ENCODE measurements around the gene EIF4A3. TPM values are rescaled to one million over a fixed set of nuclear protein-coding genes. Genes with fewer than 3 reads are reported as not detected.

EIF4A3 gene
- total and polyA plus RNA-seq, 9 donors = 71.2 to 114 (median 87.8) TPM

- WGBS, 3 donors = 6 to 29% (median 10%) methylated on average over 28 to 29 of the region's 29 CpGs
- H3K27me3 ChIP-seq = no peaks in the 10 kb centered on the region
- peaks cover 5% of the 10 kb centered on the region for H3K4me1 ChIP-seq (ENCODE audit: insufficient read depth)
- TF ChIP-seq POLR2A (IDR thresholded peaks at IDR 0.05) (no peak), EP300 (IDR thresholded peaks at IDR 0.05) (no peak), CTCF (IDR thresholded peaks at IDR 0.05) (no peak)
- no peak overlapping the region for H3K4me3 ChIP-seq
- no peaks in the 10 kb centered on the region for H3K36me3 ChIP-seq
- no peak overlapping the region for H3K27ac ChIP-seq
- peak; percentile 44 to 79 (median 58) for DNase-seq
- no peaks in the 10 kb centered on the region for H3K9me3 ChIP-seq
- intact Hi-C loops (cut with DNase I) = no loop called here
These were observed 41.2 kb downstream of the EIF4A3 start for GRCh38 chr17:80105762-80106161.

GRCh38 chr17:80104956-80105375 lies 42.0 kb downstream of the EIF4A3 start:
- Histone ChIP-seq H3K27ac (no peak overlapping the region), H3K36me3 (no peaks in the 10 kb centered on the region), H3K4me1 (ENCODE audit: insufficient read depth) (peaks cover 5% of the 10 kb centered on the region), H3K27me3 (no peaks in the 10 kb centered on the region), H3K9me3 (no peaks in the 10 kb centered on the region), H3K4me3 (no peak overlapping the region)
- intact Hi-C loops (cut with DNase I) = loop anchor here in 1 of 4 donors (5.0 kb wide), 1 partner anchor 42 kb away; the partner anchor contains the start of gene EIF4A3
- TF ChIP-seq EP300 (IDR thresholded peaks at IDR 0.05) (no peak), POLR2A (IDR thresholded peaks at IDR 0.05) (no peak), CTCF (IDR thresholded peaks at IDR 0.05) (no peak)
- peak in 3 of 5 donors; percentile 17 to 40 (median 33) for DNase-seq
- 42 to 77% (median 49%) methylated on average over 18 of the region's 18 CpGs for WGBS, 3 donors

- intact Hi-C loops (cut with DNase I) = loop anchor here in 1 of 4 donors (5.0 kb wide), 1 partner anchor 43 kb away; the partner anchor contains the start of gene EIF4A3
- Histone ChIP-seq H3K36me3 (no peaks in the 10 kb centered on the region), H3K27ac (no peak overlapping the region), H3K9me3 (no peaks in the 10 kb centered on the region), H3K4me3 (no peak overlapping the region), H3K27me3 (no peaks in the 10 kb centered on the region), H3K4me1 (ENCODE audit: insufficient read depth) (peaks cover 5% of the 10 kb centered on the region)
- TF ChIP-seq POLR2A (IDR thresholded peaks at IDR 0.05) = no peak
- no peak for TF ChIP-seq EP300 (IDR thresholded peaks at IDR 0.05)
- no peak for TF ChIP-seq CTCF (IDR thresholded peaks at IDR 0.05)
- WGBS, 3 donors = 14 to 38% (median 19%) methylated on average over 21 to 26 of the region's 26 CpGs
- peak in 3 of 5 donors; percentile 26 to 65 (median 44) for DNase-seq
These were observed 42.5 kb downstream of the EIF4A3 start for GRCh38 chr17:80104321-80104955.

DNA sequence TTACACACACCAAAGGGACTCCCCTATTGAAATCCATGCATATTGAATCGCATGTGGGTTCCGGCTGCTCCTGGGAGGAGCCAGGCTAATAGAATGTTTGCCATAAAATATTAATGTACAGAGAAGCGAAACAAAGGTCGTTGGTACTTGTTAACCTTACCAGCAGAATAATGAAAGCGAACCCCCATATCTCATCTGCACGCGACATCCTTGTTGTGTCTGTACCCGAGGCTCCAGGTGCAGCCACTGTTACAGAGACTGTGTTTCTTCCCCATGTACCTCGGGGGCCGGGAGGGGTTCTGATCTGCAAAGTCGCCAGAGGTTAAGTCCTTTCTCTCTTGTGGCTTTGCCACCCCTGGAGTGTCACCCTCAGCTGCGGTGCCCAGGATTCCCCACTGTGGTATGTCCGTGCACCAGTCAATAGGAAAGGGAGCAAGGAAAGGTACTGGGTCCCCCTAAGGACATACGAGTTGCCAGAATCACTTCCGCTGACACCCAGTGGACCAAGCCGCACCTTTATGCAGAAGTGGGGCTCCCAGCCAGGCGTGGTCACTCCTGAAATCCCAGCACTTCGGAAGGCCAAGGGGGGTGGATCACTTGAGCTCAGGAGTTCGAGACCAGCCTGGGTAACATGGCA lies 43.4 kb downstream of the EIF4A3 start:
- intact Hi-C loops (cut with DNase I) = loop anchor here in 1 of 4 donors (5.0 kb wide), 1 partner anchor 44 kb away; the partner anchor contains the start of gene EIF4A3
- no peak overlapping the region for H3K4me3 ChIP-seq
- DNase-seq = peak in 1 of 5 donors; percentile 21
- H3K27ac ChIP-seq = no peak overlapping the region
- 88 to 91% (median 89%) methylated on average over 19 of the region's 19 CpGs for WGBS, 3 donors
- H3K9me3 ChIP-seq = no peaks in the 10 kb centered on the region
- H3K27me3 ChIP-seq = no peaks in the 10 kb centered on the region
- TF ChIP-seq CTCF (IDR thresholded peaks at IDR 0.05) = no peak
- TF ChIP-seq EP300 (IDR thresholded peaks at IDR 0.05) = no peak
- no peak for TF ChIP-seq POLR2A (IDR thresholded peaks at IDR 0.05)
- H3K4me1 ChIP-seq (ENCODE audit: insufficient read depth) = peaks cover 5% of the 10 kb centered on the region
- H3K36me3 ChIP-seq = no peaks in the 10 kb centered on the region

All from ovary (tissue), 9 donors.